Vagina (tissue), 2 donors: ENCODE data around the gene CCDC188.

ENCODE experiments used
- POLR2A ChIP-seq, 2 donors: fragments of 450-650 bp; IDR thresholded peaks; one replicate each; pipeline ENCODE4 v1.6.1; 2017; ENCODE audit warnings: antibody characterized with exemption in 2 of 2, mild to moderate bottlenecking in 2 of 2, moderate library complexity in 2 of 2
- POLR2AphosphoS5 ChIP-seq, 2 donors: sonication (generic); formaldehyde crosslinking; IDR thresholded peaks; one replicate each; pipeline ENCODE4 v1.9.0; 2017; ENCODE audit warnings: antibody characterized with exemption in 2 of 2, mild to moderate bottlenecking in 2 of 2, low read depth in 1 of 2; ENCODE audit not compliant: insufficient read depth in 1 of 2
- TF ChIP-seq, protein P1 (sequence below), 3 experiments: fragments of 450-650 bp in 2 of 3; fragments of 200-600 bp in 1 of 3; sonication (generic) in 1 of 3; IDR thresholded peaks; one replicate each; pipeline ENCODE4 v1.5.1; 2017 to 2019; ENCODE audit warnings: antibody characterized with exemption in 3 of 3, mild to moderate bottlenecking in 2 of 3, moderate library complexity in 2 of 3

DNA sequence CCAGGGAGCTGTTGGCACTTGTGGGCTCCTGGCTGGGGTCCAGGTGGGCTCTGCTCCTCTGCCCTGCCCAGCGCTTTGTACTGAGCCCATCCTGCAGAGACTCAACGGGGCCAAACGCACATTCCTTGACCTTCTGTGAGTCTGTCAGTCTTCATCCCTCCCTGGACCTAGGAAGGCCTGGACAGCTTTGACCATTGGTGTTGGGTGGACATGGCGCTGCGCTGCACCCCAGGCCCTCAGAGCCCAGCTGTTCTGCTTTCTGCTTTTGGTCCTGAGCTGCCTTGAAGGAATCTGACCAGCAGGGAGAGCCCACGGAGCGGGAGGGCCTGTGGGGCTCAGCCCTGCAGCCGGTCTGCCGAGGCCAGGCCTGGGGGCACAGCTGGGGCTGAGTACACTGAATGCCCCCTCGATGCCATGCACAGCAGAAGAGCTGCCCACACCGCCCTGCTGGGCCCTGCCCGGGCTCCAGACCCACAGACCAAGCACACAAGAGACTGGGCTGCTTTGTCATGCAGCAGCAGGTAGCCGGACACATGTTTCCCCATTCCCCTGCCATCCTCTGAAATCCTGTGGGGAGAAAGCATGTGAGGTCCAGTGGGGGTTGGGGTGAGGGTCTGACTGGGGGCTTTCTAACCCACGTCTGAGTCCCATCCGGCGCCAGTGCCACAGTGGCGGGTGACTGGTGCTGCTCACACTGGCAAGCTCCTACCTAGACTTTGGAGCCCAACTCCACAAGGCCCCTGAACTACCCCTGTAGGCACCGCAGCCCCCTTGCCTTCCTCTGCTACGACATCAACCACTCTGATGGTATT, 24.1 kb upstream of the CCDC188 start:
- TF ChIP-seq, protein P1, sequence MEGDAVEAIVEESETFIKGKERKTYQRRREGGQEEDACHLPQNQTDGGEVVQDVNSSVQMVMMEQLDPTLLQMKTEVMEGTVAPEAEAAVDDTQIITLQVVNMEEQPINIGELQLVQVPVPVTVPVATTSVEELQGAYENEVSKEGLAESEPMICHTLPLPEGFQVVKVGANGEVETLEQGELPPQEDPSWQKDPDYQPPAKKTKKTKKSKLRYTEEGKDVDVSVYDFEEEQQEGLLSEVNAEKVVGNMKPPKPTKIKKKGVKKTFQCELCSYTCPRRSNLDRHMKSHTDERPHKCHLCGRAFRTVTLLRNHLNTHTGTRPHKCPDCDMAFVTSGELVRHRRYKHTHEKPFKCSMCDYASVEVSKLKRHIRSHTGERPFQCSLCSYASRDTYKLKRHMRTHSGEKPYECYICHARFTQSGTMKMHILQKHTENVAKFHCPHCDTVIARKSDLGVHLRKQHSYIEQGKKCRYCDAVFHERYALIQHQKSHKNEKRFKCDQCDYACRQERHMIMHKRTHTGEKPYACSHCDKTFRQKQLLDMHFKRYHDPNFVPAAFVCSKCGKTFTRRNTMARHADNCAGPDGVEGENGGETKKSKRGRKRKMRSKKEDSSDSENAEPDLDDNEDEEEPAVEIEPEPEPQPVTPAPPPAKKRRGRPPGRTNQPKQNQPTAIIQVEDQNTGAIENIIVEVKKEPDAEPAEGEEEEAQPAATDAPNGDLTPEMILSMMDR (IDR thresholded peaks at IDR 0.05) = no peak
- TF ChIP-seq POLR2A (IDR thresholded peaks at IDR 0.05) = no peak
- no peak for TF ChIP-seq POLR2AphosphoS5 (IDR thresholded peaks at IDR 0.05; ENCODE audit: insufficient read depth in 1 of 2, low read depth in 1 of 2)
